ENCODE measurements around the gene BANF2. TPM values are rescaled to one million over a fixed set of nuclear protein-coding genes. Genes with fewer than 3 reads are reported as not detected.

The BANF2 gene
- total RNA-seq, 1 experiment from 2014 or later, result not detected

- POLR2A ChIA-PET, result no interaction called here
- BruUV-seq (replicated peaks), result no TSS peak
Measured at GRCh38 chr20:17766226-17766625, 66.5 kb downstream of the BANF2 start.

More at GRCh38 chr20:17766226-17766625, 66.5 kb downstream of the BANF2 start:
- no peak overlapping the region for H3K4me2 ChIP-seq (ENCODE audit: low read length)
- ATAC-seq (no peak), DNase-seq (ENCODE audit: low read depth, low spot score) (no peak)
- no peaks in the 10 kb centered on the region for H3K79me2 ChIP-seq (ENCODE audit: insufficient read depth, low read length)
- no peak for TF ChIP-seq CTCF (IDR thresholded peaks at IDR 0.05 in 2 of 3, conservative IDR thresholded peaks at IDR 0.05 in 1 of 3; ENCODE audit: borderline replicate concordance in 1 of 3, insufficient read depth in 1 of 3, low read depth in 2 of 3, low read length in 2 of 3)
- no peak for TF ChIP-seq CEBPB (IDR thresholded peaks at IDR 0.05; ENCODE audit: low read depth)
- no peak for TF ChIP-seq RAD21 (IDR thresholded peaks at IDR 0.05; ENCODE audit: low read depth)
- no peak for TF ChIP-seq POLR2AphosphoS5 (IDR thresholded peaks at IDR 0.05; ENCODE audit: low read depth, low read length)
- TF ChIP-seq ATF3 (IDR thresholded peaks at IDR 0.05), result no peak
- no peak for TF ChIP-seq EZH2 (IDR thresholded peaks at IDR 0.05)
- TF ChIP-seq POLR2A (IDR thresholded peaks at IDR 0.05; ENCODE audit: borderline replicate concordance, extremely low read depth, insufficient read depth, insufficient read length), result no peak
- TF ChIP-seq SRF (IDR thresholded peaks at IDR 0.05; ENCODE audit: low read depth), result no peak
- TF ChIP-seq JUND (IDR thresholded peaks at IDR 0.05), result no peak
- TF ChIP-seq REST (IDR thresholded peaks at IDR 0.05; ENCODE audit: low read depth), result no peak
- TF ChIP-seq ZNF274 (IDR thresholded peaks at IDR 0.05; ENCODE audit: low read depth, low read length), result no peak
- no peak for TF ChIP-seq TCF7L2 (IDR thresholded peaks at IDR 0.05; ENCODE audit: borderline replicate concordance, extremely low read depth, insufficient read depth, insufficient read length)
- no peak for TF ChIP-seq FOSL1 (IDR thresholded peaks at IDR 0.05; ENCODE audit: low read depth)
- TF ChIP-seq ZBTB33 (IDR thresholded peaks at IDR 0.05; ENCODE audit: extremely low read depth, insufficient replicate concordance, low read length), result no peak
- no peak for TF ChIP-seq MAX (IDR thresholded peaks at IDR 0.05)
- TF ChIP-seq CBX3 (IDR thresholded peaks at IDR 0.05; ENCODE audit: low read depth), result no peak
- no peak for TF ChIP-seq EZH2phosphoT487 (IDR thresholded peaks at IDR 0.05; ENCODE audit: borderline replicate concordance)
- no peak for TF ChIP-seq YY1 (IDR thresholded peaks at IDR 0.05; ENCODE audit: extremely low read depth, insufficient replicate concordance, low read depth, low read length)
- no peak for TF ChIP-seq ELF1 (IDR thresholded peaks at IDR 0.05; ENCODE audit: borderline replicate concordance, low read depth)
- ChIA-PET CTCF (no interaction called here), RAD21 (ENCODE audit: low non-redundant PET in 1 of 2, low total read pairs in 2 of 2, uncharacterized antibody in 2 of 2, unreplicated experiment in 2 of 2) (no interaction called here)
- H3K9me3 ChIP-seq (ENCODE audit: control insufficient read depth in 1 of 2, insufficient read depth in 1 of 2, low read depth in 1 of 2, low read length in 2 of 2), result no peaks in the 10 kb centered on the region
- H3K9me2 ChIP-seq (ENCODE audit: insufficient read depth), result no peaks in the 10 kb centered on the region
- no peak overlapping the region for H3K4me3 ChIP-seq (replicated peaks in 1 of 2; ENCODE audit: low read depth in 1 of 2, low read length in 2 of 2)
- H3K27me3 ChIP-seq (ENCODE audit: insufficient read depth, low read length), result no peaks in the 10 kb centered on the region
- H2AFZ ChIP-seq (ENCODE audit: low read depth, low read length, poor library complexity, severe bottlenecking), result no peak overlapping the region
- intact Hi-C loops (cut with micrococcal nuclease), result no loop called here
- no peak overlapping the region for H3K27ac ChIP-seq (ENCODE audit: low read depth, low read length)
- H4K20me1 ChIP-seq (ENCODE audit: insufficient read depth), result no peaks in the 10 kb centered on the region
- H3K4me1 ChIP-seq (ENCODE audit: control insufficient read depth in 1 of 2, insufficient read depth in 2 of 2, low read length in 2 of 2), result peaks cover 12 to 17% of the 10 kb centered on the region in 2 experiments
- no peak overlapping the region for H3K9ac ChIP-seq (ENCODE audit: low read length)
- H3K36me3 ChIP-seq (ENCODE audit: control insufficient read depth in 1 of 2, insufficient read depth in 2 of 2, low read length in 2 of 2), result no peaks in the 10 kb centered on the region

Data from HCT116 (cell line).